Stimulated activated CD4-positive, alpha-beta T cell treated with anti-CD3 and anti-CD28 coated beads, Interleukin-1b, Interleukin-23, amount 100 ng/mL, for 4 hours (primary cell): Measurements from ENCODE around the gene LUC7L3.
"Not testable (repeated sequence)": the region's sequence is repeated elsewhere in the genome, so short reads cannot be mapped to it uniquely, and the experiment has no call there.

Source experiments
- DNase-seq, 2 donors: peaks; one replicate each; pipeline ENCODE4 v3.0.0-alpha.2; 2020; ENCODE audit warnings: low read depth in 2 of 2

LUC7L3 gene

DNA sequence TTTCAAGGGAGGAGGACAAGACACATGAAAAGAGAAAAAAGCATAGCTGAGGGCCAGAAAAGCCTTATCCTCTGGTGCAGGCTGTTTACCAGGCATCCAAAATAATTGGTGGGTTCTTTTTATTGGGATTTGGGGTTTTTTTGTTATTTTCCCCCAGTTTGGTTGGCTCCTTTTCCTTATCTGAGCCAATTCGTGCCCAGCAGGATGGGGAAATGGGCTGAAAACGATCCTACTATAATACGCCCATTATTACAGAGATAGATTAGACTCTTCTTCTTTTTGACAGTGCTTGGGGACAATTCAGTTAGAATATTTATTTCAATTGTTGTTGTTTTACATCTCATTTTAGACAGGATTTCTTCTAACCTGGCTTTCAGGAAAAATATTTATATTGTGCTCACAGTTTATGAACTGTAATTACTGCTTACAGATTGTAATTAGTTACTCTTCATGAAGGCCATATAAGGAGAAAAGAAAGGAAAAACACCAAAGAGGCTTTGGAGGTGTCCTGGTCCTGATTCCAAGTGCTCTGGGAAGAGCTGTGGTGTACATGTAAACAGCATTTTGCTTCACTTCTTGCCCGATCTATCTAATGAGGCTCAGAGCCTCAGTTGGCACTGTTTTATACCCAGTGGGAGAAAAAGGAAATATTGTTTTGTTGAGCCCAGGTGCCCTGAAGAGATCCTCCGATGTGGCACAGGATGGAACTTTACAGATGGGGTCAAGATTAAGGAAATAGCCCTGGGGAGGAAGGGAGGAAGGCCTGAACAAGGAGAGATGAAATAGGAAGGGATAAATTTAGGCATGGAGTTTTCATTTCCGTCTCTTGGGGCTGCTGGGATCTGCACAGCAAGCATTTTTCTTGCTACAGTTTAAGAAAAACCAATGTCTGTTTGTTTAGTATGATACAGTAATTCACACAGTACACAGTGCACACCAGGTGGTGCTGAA lies 11.1 kb upstream of the LUC7L3 start:
- DNase-seq, result no peak

DNA sequence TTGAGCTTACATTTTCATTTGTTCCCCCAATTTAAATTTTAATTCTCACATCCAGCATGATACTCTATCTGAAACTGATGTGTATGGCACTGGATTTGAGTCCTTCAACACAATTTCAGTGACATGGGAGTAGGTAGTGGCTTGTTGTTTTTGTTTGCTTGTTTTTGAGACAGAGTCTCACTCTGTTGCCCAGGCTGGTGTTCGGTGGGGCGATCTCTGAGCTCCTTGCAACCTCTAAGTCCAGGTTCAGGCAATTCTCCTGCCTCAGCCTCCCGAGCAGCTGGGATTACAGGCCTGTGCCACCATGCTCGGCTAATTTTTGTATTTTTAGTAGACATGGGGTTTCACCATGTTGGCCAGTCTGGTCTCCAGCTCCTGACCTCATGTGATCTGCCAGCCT lies 10.3 kb upstream of the LUC7L3 start:
- DNase-seq, result not testable (repeated sequence)

DNA sequence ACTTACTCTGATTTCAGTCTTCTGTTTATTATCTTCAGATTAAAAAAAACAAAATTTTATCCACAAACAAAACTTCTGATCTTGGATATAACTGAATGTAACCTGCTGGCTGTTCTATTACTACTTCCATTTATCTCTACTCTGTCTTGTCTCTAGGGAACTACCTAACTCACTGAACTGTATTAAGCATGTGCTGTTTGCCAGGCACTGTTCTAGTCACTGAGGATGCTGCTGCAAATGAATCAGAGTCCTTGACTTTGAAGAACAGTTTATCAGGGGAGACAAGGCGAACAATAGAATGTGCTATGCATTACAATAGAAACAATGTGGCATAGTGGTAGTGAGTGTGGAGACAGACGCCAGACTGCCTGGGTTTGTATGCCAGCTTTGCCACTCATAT lies 9.4 kb upstream of the LUC7L3 start:
- no peak for DNase-seq

- DNase-seq, result no peak
These were observed 8.8 kb upstream of the LUC7L3 start for GRCh38 chr17:50710650-50711049.

- no peak for DNase-seq
These were observed 6.8 kb upstream of the LUC7L3 start for GRCh38 chr17:50712641-50713040.

DNA sequence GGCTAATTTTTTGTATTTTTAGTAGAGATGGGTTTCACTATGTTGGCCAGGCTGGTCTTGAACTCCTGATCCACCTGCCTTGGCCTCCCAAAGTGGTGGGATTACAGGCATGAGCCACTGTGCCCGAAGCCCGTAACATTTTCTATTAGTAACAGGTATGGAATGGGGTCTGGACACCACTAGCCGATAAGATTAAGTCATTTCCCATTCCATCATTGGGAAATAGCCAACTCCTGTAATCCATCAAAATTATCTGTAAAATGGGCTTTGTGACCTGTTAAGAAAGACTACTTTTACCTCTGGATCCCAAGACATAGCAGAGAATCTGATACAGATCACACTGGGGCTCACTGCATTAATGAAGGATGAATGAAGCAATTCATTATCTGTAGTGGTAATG lies 3.9 kb upstream of the LUC7L3 start:
- DNase-seq, result no peak

- no peak for DNase-seq
These were observed 756 bp downstream of the LUC7L3 start for GRCh38 chr17:50719924-50720794.

- no peak for DNase-seq
These were observed 2.0 kb downstream of the LUC7L3 start for GRCh38 chr17:50721194-50722010.

- no peak for DNase-seq
These were observed 3.3 kb downstream of the LUC7L3 start for GRCh38 chr17:50722746-50723145.

DNA sequence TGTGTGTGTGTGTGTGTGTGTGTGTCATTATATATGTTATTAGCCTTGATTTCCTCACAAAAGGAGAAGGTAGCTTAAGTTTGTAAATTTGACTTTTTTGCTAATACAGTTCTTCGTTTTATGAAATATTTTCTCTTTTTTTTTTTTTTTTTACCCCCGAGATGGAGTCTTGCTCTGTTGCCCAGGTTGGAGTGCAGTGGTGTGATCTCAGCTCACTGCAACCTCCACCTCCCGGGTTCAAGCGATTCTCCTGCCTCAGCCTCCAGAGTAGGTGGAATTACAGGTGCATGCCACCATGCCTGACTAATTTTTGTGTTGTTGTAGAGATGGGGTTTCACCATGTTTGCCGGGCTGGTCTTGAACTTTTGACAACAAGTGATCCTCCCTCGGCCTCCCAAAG lies 5.2 kb downstream of the LUC7L3 start:
- not testable (repeated sequence) for DNase-seq

DNA sequence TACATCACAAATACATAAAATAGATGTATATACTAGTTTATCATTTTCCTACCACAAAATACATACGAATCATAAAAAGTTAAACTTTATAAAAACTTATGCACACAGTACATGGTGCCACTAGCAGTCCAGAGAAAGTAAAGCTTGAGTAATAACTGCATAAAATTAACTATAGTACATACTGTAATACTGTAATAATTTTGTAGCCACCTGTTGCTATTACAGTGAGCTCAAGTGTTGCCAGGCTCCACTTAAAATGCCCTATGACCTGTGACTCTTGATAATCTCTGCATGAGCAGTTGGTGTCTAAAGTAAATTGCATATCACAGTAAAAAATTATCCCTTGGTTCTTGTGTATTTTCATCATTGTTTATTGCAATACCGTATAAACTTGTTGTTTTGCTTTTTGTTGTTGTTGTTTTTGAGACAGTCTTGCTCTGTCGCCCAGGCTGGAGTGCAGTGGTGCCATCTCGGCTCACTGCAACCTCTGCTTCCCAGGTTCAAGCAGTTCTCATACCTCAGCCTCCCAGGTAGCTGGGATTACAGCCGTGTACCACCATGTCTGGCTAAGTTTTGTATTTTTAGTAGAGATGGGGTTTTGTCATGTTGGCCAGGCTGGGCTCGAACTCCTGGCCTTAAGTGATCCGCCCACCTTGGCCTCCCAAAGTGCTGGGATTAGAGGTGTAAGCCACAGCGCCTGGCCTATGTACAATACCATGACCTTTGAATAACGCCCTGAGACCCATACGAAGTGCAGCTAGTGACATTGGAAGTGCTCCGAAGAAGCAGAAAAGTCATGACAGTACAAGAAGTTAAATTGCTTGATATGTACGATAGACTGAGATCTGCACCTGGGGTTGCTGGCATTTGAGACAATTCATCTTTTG lies 6.6 kb downstream of the LUC7L3 start:
- DNase-seq, result no peak

- no peak for DNase-seq
These were observed 8.7 kb downstream of the LUC7L3 start for GRCh38 chr17:50728112-50728429.

- no peak for DNase-seq
These were observed 9.7 kb downstream of the LUC7L3 start for GRCh38 chr17:50728881-50729765.

DNA sequence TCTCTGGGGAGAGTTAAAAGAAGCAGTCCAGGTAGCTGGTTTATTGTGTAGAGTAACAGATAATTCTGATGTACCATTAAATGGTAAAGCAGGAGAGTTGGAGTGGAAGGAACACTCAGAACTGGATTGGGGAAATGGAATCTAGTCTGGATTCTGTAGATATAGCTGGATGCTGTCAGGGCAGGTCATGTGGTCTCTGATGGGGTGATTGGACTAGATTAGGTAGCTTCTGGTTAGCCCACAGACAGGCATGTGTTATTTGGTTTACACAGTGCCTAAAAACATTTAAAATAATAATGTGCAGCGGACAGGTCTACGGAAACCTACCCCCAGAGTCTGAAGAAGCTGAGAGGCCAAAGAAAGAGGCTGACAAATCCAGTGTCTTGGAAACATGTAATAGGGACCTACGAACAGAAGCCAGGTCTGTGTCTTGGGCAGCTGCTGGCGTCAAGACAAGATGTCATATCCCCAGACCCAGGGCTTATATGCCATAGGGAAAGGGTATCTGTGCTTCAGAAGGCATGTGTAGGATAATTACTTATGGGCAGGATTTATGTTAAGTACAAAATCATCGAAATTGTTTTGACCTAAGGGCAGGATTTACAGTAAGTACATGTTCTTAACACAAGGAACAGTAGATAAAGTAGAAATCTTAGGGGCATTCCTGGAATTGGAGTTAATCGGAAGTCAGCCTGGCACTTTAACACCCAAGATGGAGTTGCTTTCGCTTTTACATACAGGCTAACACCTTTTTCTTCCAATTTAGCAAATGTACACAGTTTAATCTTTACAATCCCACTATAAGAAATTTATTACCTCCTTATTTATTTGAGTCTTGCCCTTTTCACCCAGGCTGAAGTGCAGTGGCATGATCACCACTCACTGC lies 12.4 kb downstream of the LUC7L3 start:
- no peak for DNase-seq

- no peak for DNase-seq
These were observed 15.9 kb downstream of the LUC7L3 start for GRCh38 chr17:50735287-50735686.

DNA sequence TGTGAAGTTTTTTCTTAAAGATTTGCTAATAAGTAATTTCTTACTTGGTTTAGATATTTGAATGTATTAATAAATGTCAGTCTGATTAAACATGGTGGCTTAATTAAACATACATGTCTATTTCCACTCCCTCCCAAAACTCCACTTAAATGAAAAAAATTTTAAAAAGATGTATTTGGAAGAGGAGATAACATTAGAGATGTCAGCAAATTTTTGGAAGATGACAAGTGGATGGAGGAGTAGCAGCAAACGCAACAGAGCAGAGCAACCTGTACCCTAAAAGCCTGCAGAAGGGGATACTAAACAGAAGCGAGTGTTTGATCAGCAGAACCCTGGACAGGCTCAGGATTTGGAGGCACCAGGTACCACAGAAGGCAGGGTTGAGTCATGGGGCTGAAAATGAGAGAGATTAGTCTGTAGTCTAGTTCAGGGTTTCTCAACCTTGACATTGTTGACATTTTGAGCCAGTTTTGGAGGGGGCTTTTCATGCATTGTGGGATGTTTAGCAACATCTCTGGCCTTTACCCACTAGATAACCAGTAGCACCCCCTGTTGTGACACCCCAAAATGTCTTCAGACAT lies 17.8 kb downstream of the LUC7L3 start:
- no peak for DNase-seq

GRCh38 chr17:50739098-50739497 lies 19.7 kb downstream of the LUC7L3 start:
- DNase-seq, result no peak

GRCh38 chr17:50745631-50746030 lies 26.2 kb downstream of the LUC7L3 start:
- DNase-seq, result no peak

DNA sequence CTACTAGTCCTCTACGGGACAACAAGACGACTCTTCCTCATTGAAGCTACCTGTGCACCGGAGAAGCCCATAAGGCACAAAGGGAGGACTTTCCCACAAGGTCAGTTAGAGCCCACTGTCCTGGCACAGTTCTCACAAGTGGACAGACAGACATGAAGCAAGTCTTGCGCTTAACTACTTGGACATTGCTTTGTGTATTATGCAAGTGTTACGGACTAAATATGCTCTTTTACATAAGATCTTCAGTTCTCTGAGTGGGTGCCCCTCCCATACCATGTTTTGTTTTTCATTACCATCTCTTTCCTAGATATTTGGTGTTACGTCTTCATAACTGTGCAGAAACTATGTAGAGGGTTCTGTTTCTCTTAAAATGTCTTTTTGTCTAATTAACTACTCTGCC lies 29.8 kb downstream of the LUC7L3 start:
- DNase-seq, result no peak
